Osteocyte (in vitro differentiated cells): ENCODE data around the gene FAM167B. TPM values are rescaled to one million over a fixed set of nuclear protein-coding genes. Genes with fewer than 3 reads are reported as not detected.

ENCODE experiments used
- DNase-seq: peaks from one replicate; pipeline ENCODE4 v3.0.0; 2021; ENCODE audit warnings: mixed read lengths; ENCODE audit not compliant: unreplicated experiment; ENCODE audit errors: extremely low spot score
- H3K27ac Mint-ChIP-seq: one replicate; pipeline ENCODE4 v1.8.0; 2021; ENCODE audit warnings: mild to moderate bottlenecking, mixed read lengths; ENCODE audit not compliant: unreplicated experiment
- H3K27me3 Mint-ChIP-seq: one replicate; pipeline ENCODE4 v1.8.0; 2021; ENCODE audit warnings: mixed read lengths; ENCODE audit not compliant: unreplicated experiment
- H3K36me3 Mint-ChIP-seq: one replicate; pipeline ENCODE4 v1.8.0; 2021; ENCODE audit warnings: mixed read lengths; ENCODE audit not compliant: unreplicated experiment
- H3K4me1 Mint-ChIP-seq: one replicate; pipeline ENCODE4 v1.8.0; 2021; ENCODE audit warnings: mixed read lengths; ENCODE audit not compliant: unreplicated experiment
- H3K4me3 Mint-ChIP-seq: one replicate; pipeline ENCODE4 v1.8.0; 2021; ENCODE audit warnings: mild to moderate bottlenecking, moderate library complexity, mixed read lengths; ENCODE audit not compliant: unreplicated experiment
- H3K9me3 Mint-ChIP-seq: one replicate; pipeline ENCODE4 v1.8.0; 2021; ENCODE audit warnings: mixed read lengths; ENCODE audit not compliant: unreplicated experiment
- total RNA-seq: library from RNA; stranded (reverse); gene quantifications from 2 replicates; pipeline ENCODE4 v1.2.1, GENCODE V29; 2021
- TF ChIP-seq, protein P1 (sequence below): fragments of 200-600 bp; sonication (generic); IDR thresholded peaks from 2 replicates; pipeline ENCODE4 v1.5.0; 2021; ENCODE audit warnings: antibody characterized with exemption, mild to moderate bottlenecking, moderate library complexity

The FAM167B gene
- total RNA-seq, 1 donor from 2014 or later = 2.8 TPM

DNA sequence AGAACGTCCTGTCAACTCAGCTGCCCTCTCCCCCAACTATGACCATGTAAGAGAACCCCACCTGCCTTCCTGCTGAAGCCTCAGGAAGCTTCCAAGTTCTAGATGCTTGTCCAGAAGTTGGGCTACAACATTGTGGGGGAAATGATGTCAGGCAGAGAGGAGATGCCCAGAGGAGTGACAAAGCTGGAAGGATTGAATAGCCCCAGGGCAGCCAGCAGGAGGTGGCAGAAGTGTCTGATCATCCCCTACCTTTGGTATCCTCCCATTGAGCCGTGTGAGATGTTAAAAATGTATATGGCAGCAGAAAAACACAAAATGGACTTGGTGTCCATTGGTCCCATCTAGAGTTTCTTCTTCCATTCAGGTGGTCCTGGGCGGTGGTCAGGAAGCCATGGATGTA is 18.3 kb upstream of the FAM167B start:
- TF ChIP-seq, protein P1, sequence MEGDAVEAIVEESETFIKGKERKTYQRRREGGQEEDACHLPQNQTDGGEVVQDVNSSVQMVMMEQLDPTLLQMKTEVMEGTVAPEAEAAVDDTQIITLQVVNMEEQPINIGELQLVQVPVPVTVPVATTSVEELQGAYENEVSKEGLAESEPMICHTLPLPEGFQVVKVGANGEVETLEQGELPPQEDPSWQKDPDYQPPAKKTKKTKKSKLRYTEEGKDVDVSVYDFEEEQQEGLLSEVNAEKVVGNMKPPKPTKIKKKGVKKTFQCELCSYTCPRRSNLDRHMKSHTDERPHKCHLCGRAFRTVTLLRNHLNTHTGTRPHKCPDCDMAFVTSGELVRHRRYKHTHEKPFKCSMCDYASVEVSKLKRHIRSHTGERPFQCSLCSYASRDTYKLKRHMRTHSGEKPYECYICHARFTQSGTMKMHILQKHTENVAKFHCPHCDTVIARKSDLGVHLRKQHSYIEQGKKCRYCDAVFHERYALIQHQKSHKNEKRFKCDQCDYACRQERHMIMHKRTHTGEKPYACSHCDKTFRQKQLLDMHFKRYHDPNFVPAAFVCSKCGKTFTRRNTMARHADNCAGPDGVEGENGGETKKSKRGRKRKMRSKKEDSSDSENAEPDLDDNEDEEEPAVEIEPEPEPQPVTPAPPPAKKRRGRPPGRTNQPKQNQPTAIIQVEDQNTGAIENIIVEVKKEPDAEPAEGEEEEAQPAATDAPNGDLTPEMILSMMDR = no peak
- H3K27ac Mint-ChIP-seq = no peak overlapping the region
- H3K9me3 Mint-ChIP-seq = no peaks in the 10 kb centered on the region
- DNase-seq = no peak
- H3K36me3 Mint-ChIP-seq = peaks cover 37% of the 10 kb centered on the region
- H3K27me3 Mint-ChIP-seq = no peaks in the 10 kb centered on the region
- no peak overlapping the region for H3K4me3 Mint-ChIP-seq
- peaks cover 4% of the 10 kb centered on the region for H3K4me1 Mint-ChIP-seq

DNA sequence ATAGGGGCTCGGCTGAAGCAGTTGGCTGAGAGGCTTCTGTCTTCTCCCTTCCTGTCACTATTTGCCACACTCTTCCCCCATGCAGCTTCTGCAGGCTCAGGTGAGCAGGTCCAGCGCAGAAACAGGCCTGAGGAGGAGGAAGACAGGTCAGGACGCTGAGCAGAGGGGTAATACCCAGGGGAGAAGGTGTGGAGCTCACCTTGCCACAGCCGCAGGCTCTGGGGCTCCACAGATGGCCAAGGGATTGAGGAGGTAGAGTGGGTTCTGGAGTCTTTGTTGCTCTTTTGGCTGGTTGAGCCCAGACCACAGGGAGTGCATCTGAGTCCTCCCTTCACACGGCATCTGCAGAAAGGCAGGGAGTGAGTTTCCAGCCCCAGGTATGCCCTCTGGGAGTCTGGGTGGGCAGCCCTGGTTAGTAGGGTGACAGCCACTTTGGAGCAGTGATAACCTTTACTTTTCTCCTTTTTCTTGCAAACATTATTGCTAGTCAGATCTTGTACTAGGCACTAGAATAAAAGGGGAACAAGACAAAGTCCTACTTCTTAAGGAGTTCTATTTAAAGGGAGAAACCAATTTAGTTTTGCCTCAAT is 15.1 kb upstream of the FAM167B start:
- TF ChIP-seq, protein P1 = no peak
- Mint-ChIP-seq H3K9me3 (no peaks in the 10 kb centered on the region), H3K27ac (no peak overlapping the region), H3K4me3 (no peak overlapping the region), H3K36me3 (peaks cover 24% of the 10 kb centered on the region), H3K27me3 (no peaks in the 10 kb centered on the region), H3K4me1 (peaks cover 10% of the 10 kb centered on the region)
- no peak for DNase-seq

DNA sequence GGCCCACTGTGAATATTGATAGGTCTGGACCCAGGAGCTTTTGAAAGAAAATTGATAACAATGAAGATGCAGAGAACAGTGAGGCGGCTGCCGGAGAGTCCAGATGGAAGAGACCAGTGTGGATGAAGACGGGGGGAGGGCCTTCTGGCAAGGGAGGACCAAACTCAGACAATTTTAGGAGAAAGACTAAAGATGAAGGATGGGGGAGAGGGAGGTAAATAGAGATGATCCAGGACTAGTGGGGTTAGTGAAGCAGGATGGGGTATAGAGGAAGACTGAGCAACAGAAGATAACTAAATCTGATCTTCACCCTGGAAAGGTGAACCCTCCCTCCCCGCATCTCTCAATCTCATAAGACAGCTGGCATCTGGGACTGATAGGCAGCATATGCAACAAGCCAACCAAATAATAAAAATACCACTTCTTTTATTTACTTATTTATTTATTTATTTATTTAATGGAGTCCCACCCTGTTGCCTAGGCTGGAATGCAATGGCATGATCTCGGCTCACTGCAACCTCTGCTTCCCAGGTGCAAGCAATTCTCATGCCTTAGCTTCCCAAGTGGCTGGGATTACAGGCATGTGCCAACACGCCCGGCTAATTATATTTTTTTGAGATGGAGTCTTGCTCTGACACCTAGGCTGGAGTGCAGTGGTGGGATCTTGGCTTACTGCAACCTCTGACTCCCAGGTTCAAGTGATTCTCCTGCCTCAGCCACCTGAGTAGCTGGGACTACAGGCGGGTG is 14.3 kb upstream of the FAM167B start:
- TF ChIP-seq, protein P1 = no peak
- peaks cover 19% of the 10 kb centered on the region for H3K36me3 Mint-ChIP-seq
- no peak for DNase-seq
- H3K27ac Mint-ChIP-seq = no peak overlapping the region
- no peaks in the 10 kb centered on the region for H3K27me3 Mint-ChIP-seq
- H3K9me3 Mint-ChIP-seq = no peaks in the 10 kb centered on the region
- no peak overlapping the region for H3K4me3 Mint-ChIP-seq
- H3K4me1 Mint-ChIP-seq = peaks cover 10% of the 10 kb centered on the region

DNA sequence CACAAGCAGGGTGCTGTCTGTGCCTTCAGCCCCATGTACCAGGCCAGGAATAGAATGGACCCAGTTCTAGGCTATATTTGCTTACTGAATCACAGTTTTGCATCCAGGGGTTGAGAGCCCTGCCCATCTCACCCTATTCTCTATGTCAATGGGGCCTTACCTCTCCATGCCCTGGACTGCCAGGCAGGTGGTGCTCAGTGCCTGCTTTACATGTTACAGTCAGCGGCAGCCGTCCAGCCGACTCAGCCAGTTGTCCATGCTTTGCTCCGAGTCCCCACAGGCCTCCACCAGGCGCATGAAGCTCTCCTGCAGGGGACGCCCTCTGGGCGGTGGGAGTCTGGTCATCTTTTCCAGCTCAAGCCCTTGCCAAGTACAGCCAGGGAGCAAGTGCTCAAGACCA is 12.2 kb upstream of the FAM167B start:
- H3K27ac Mint-ChIP-seq = no peak overlapping the region
- H3K36me3 Mint-ChIP-seq = peaks cover 7% of the 10 kb centered on the region
- no peak overlapping the region for H3K4me3 Mint-ChIP-seq
- peaks cover 10% of the 10 kb centered on the region for H3K4me1 Mint-ChIP-seq
- no peaks in the 10 kb centered on the region for H3K27me3 Mint-ChIP-seq
- H3K9me3 Mint-ChIP-seq = no peaks in the 10 kb centered on the region
- TF ChIP-seq, protein P1 = no peak
- DNase-seq = no peak

DNA sequence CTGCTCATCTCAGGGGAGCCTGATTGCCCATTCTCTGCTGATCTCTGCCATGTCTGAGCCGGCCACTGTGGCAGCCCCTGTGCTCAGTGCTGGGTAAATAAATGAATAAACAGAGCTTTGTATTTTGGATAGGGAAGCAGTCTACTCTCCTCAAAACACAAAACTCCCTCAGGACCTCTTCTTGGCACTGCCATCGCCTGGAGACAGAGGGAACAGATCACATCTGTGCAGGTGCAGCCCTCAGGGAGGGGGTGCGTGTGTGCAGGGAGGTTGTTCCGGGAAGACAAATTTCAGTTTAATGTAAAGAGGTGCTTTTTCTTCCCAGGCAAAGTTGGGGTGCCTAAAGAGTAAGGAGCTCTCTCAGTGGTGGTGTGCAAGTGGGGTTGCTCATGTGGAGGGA is 7.7 kb upstream of the FAM167B start:
- H3K9me3 Mint-ChIP-seq = no peaks in the 10 kb centered on the region
- TF ChIP-seq, protein P1 = no peak
- peak overlapping the region; percentile 88 for H3K4me3 Mint-ChIP-seq
- DNase-seq = no peak
- H3K36me3 Mint-ChIP-seq = no peaks in the 10 kb centered on the region
- no peaks in the 10 kb centered on the region for H3K27me3 Mint-ChIP-seq
- H3K4me1 Mint-ChIP-seq = peaks cover 31% of the 10 kb centered on the region
- no peak overlapping the region for H3K27ac Mint-ChIP-seq
